Parathyroid adenoma (tissue), 2 donors: Measurements from ENCODE around the gene CTSA.

Source experiments
- H2AFZ ChIP-seq: fragments of 300-600 bp; sonication (generic); one replicate; pipeline ENCODE4 v1.7.0; 2017; ENCODE audit warnings: antibody characterized with exemption, mild to moderate bottlenecking
- H3K27ac ChIP-seq: fragments of 300-600 bp; sonication (generic); one replicate; pipeline ENCODE4 v1.7.0; 2017
- H3K27me3 ChIP-seq: fragments of 300-600 bp; sonication (generic); one replicate; pipeline ENCODE4 v1.7.0; 2017; ENCODE audit warnings: low read length; ENCODE audit not compliant: control insufficient read depth, insufficient read depth
- H3K36me3 ChIP-seq: fragments of 300-600 bp; sonication (generic); one replicate; pipeline ENCODE4 v1.7.0; 2017; ENCODE audit warnings: low read length; ENCODE audit not compliant: control insufficient read depth, insufficient read depth
- H3K4me1 ChIP-seq: fragments of 300-600 bp; sonication (generic); one replicate; pipeline ENCODE4 v1.7.0; 2017; ENCODE audit warnings: control low read depth
- H3K4me2 ChIP-seq: fragments of 300-600 bp; sonication (generic); one replicate; pipeline ENCODE4 v1.7.0; 2017; ENCODE audit warnings: low read length
- H3K4me3 ChIP-seq: fragments of 300-600 bp; sonication (generic); one replicate; pipeline ENCODE4 v1.7.0; 2017; ENCODE audit warnings: low read depth, low read length
- H3K79me2 ChIP-seq: fragments of 300-600 bp; sonication (generic); one replicate; pipeline ENCODE4 v1.7.0; 2017; ENCODE audit warnings: control low read depth
- H3K9ac ChIP-seq: fragments of 300-600 bp; sonication (generic); one replicate; pipeline ENCODE4 v1.7.0; 2017; ENCODE audit warnings: mild to moderate bottlenecking
- H3K9me3 ChIP-seq: fragments of 300-600 bp; sonication (generic); one replicate; pipeline ENCODE4 v1.7.0; 2017; ENCODE audit warnings: low read length; ENCODE audit not compliant: control insufficient read depth
- TF ChIP-seq, protein P1 (sequence below): fragments of 300-600 bp; sonication (generic); IDR thresholded peaks from one replicate; pipeline ENCODE4 v1.7.0; 2017; ENCODE audit warnings: antibody characterized with exemption, mild to moderate bottlenecking
- donor health status: primary hyperparathyroidism.

The CTSA gene

DNA sequence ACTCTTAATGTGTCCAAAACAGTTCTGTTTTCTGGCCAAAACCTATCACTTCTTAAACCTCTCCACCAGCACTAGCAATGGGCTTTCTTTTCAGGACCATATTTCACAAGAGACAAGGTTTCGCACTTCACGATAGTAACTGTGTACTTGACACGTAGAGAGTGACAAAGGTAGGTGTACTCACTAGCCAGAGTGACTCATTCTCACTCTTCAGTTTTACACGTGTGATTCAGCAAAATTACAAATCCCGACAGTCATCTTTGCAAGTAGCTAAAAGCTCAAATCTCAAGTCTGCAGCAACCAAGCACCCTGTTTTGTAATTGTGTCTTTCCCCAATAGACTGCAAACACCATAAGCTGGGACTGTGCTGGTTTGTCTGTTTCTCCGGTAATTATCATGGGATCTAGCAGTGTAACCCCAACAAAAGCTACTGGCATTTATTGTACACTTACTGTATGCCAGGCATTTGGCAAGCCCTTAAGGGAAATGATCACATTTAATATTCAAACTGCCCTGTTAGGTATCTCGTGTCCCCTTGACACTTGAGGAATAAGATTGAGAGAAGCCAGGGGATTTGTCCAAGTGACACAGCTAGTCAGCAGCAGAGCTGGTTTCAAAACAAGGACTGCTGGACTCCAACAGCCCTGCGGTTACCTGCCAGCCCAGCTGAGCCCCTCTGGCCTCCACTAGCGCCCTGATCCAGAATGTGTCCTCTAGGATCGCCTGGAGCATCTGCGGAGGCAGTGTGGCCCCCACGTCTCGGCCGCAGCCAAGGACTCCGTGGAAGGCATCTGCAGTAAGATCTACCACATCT, 53.2 kb downstream of the CTSA start:
- Histone ChIP-seq H3K79me2 (peaks cover 4% of the 10 kb centered on the region), H2AFZ (no peak overlapping the region), H3K9ac (no peak overlapping the region), H3K4me3 (no peak overlapping the region), H3K4me1 (no peaks in the 10 kb centered on the region), H3K4me2 (no peak overlapping the region), H3K27ac (no peak overlapping the region), H3K36me3 (no peaks in the 10 kb centered on the region), H3K9me3 (no peaks in the 10 kb centered on the region), H3K27me3 (no peaks in the 10 kb centered on the region)
- TF ChIP-seq, protein P1, sequence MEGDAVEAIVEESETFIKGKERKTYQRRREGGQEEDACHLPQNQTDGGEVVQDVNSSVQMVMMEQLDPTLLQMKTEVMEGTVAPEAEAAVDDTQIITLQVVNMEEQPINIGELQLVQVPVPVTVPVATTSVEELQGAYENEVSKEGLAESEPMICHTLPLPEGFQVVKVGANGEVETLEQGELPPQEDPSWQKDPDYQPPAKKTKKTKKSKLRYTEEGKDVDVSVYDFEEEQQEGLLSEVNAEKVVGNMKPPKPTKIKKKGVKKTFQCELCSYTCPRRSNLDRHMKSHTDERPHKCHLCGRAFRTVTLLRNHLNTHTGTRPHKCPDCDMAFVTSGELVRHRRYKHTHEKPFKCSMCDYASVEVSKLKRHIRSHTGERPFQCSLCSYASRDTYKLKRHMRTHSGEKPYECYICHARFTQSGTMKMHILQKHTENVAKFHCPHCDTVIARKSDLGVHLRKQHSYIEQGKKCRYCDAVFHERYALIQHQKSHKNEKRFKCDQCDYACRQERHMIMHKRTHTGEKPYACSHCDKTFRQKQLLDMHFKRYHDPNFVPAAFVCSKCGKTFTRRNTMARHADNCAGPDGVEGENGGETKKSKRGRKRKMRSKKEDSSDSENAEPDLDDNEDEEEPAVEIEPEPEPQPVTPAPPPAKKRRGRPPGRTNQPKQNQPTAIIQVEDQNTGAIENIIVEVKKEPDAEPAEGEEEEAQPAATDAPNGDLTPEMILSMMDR, result no peak

- Histone ChIP-seq H3K27me3 (no peaks in the 10 kb centered on the region), H3K36me3 (no peaks in the 10 kb centered on the region), H3K9ac (no peak overlapping the region), H3K4me1 (no peaks in the 10 kb centered on the region), H2AFZ (no peak overlapping the region), H3K79me2 (no peaks in the 10 kb centered on the region), H3K4me3 (no peak overlapping the region), H3K9me3 (no peaks in the 10 kb centered on the region), H3K4me2 (no peak overlapping the region), H3K27ac (no peak overlapping the region)
- TF ChIP-seq, protein P1, result no peak
Measured at GRCh38 chr20:45944965-45945677, 54.0 kb downstream of the CTSA start.

DNA sequence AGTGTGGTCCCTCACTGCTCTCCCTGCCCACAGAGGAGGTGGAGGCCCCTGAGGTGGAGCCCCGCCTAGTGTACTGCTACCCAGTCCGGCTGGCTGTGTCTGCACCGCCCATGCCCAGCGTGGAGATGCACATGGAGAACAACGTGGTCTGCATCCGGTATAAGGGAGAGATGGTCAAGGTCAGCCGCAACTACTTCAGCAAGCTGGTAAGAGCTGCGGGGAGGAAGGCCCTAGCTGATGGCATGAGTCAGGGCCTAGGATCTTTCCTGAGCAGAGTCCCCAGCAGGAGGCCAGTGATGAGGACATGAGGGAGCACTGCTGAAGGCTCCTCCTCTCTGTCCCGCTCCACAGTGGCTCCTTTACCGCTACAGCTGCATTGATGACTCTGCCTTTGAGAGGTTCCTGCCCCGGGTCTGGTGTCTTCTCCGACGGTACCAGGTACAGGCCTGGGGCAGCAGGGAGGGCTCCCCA, 54.6 kb downstream of the CTSA start:
- H3K4me1 ChIP-seq, result no peaks in the 10 kb centered on the region
- H3K4me3 ChIP-seq, result no peak overlapping the region
- no peaks in the 10 kb centered on the region for H3K27me3 ChIP-seq
- H3K79me2 ChIP-seq, result no peaks in the 10 kb centered on the region
- H2AFZ ChIP-seq, result no peak overlapping the region
- no peaks in the 10 kb centered on the region for H3K36me3 ChIP-seq
- no peak overlapping the region for H3K9ac ChIP-seq
- H3K27ac ChIP-seq, result no peak overlapping the region
- TF ChIP-seq, protein P1, result no peak
- no peaks in the 10 kb centered on the region for H3K9me3 ChIP-seq
- no peak overlapping the region for H3K4me2 ChIP-seq

GRCh38 chr20:45946149-45946970, 55.2 kb downstream of the CTSA start:
- TF ChIP-seq, protein P1, result no peak
- H3K27ac ChIP-seq, result no peak overlapping the region
- no peak overlapping the region for H3K4me3 ChIP-seq
- no peaks in the 10 kb centered on the region for H3K36me3 ChIP-seq
- H3K27me3 ChIP-seq, result no peaks in the 10 kb centered on the region
- H3K79me2 ChIP-seq, result no peaks in the 10 kb centered on the region
- no peak overlapping the region for H3K4me2 ChIP-seq
- H3K9me3 ChIP-seq, result no peaks in the 10 kb centered on the region
- no peak overlapping the region for H3K9ac ChIP-seq
- H3K4me1 ChIP-seq, result no peaks in the 10 kb centered on the region
- no peak overlapping the region for H2AFZ ChIP-seq
